Measurements from ENCODE around the gene ZNF280C. TPM values are rescaled to one million over a fixed set of nuclear protein-coding genes. Genes with fewer than 3 reads are reported as not detected.

ZNF280C gene
- total RNA-seq, 1 donor from 2014 or later = 6.0 TPM

Other genes with a start within 250 kb of the ZNF280C start
- 22.7 and 23.3 TPM in 2 replicates for gene ELF4, start 158.4 kb downstream of the ZNF280C start, total RNA-seq
- 22.1 and 60.4 TPM in 2 replicates for gene AIFM1, start 103.1 kb downstream of the ZNF280C start, total RNA-seq
- gene RAB33A, start 96.9 kb downstream of the ZNF280C start, total RNA-seq = 0.15 and 1.4 TPM in 2 replicates
- 4.9 and 12.0 TPM in 2 replicates for gene SLC25A14, start 71.0 kb upstream of the ZNF280C start, total RNA-seq
- gene GPR119, start 116.8 kb upstream of the ZNF280C start, total RNA-seq = not detected in 2 replicates
- gene RBMX2, start 133.1 kb upstream of the ZNF280C start, total RNA-seq = 18.5 and 19.6 TPM in 2 replicates